Mammary epithelial cell (primary cell): ENCODE data around the gene TMIGD1.

Source experiments
- EZH2 ChIP-seq: IDR thresholded peaks from 2 replicates; pipeline ENCODE4 v1.6.1; 2012; ENCODE audit warnings: low read length, inconsistent platforms, borderline replicate concordance
- TF ChIP-seq, protein P1 (sequence below), 2 donors: IDR thresholded peaks in 1 of 2; conservative IDR thresholded peaks in 1 of 2; 2 replicates each; pipeline ENCODE4 v1.5.1; 2011 to 2012; ENCODE audit warnings: inconsistent platforms in 2 of 2, low read length in 2 of 2, mild to moderate bottlenecking in 2 of 2, control low read depth in 1 of 2, low read depth in 1 of 2; ENCODE audit not compliant: insufficient read depth in 1 of 2; ENCODE audit errors: extremely low read depth in 1 of 2

- TF ChIP-seq, protein P1, sequence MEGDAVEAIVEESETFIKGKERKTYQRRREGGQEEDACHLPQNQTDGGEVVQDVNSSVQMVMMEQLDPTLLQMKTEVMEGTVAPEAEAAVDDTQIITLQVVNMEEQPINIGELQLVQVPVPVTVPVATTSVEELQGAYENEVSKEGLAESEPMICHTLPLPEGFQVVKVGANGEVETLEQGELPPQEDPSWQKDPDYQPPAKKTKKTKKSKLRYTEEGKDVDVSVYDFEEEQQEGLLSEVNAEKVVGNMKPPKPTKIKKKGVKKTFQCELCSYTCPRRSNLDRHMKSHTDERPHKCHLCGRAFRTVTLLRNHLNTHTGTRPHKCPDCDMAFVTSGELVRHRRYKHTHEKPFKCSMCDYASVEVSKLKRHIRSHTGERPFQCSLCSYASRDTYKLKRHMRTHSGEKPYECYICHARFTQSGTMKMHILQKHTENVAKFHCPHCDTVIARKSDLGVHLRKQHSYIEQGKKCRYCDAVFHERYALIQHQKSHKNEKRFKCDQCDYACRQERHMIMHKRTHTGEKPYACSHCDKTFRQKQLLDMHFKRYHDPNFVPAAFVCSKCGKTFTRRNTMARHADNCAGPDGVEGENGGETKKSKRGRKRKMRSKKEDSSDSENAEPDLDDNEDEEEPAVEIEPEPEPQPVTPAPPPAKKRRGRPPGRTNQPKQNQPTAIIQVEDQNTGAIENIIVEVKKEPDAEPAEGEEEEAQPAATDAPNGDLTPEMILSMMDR (conservative IDR thresholded peaks at IDR 0.05 in 1 of 2, IDR thresholded peaks at IDR 0.05 in 1 of 2; ENCODE audit: extremely low read depth in 1 of 2, insufficient read depth in 1 of 2, low read depth in 1 of 2, low read length in 2 of 2), result no peak
- TF ChIP-seq EZH2, result no peak
Measured at GRCh38 chr17:30274887-30275286, 59.0 kb downstream of the TMIGD1 start.
